ENCODE results near the gene XPC.

The XPC gene

DNA sequence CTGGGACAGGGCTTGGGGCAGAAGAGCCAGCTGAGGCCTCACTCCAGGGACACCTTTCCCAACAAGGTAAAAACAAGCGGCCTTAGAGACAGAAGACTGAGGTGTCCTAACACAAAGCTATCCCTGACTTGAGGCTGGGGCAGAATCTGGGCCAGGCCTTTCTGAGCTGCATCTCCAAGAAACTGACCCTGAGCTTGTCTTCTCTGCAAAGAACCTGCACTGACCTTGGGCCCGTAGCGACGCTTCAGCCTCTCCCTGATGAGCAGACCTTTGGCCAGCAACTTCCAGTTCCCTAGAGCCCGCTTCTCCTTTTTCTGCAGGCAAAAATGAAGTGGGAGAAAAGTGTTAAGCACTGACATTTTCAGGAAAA is 31.4 kb downstream of the XPC start:
- TF ChIP-seq, protein P1, sequence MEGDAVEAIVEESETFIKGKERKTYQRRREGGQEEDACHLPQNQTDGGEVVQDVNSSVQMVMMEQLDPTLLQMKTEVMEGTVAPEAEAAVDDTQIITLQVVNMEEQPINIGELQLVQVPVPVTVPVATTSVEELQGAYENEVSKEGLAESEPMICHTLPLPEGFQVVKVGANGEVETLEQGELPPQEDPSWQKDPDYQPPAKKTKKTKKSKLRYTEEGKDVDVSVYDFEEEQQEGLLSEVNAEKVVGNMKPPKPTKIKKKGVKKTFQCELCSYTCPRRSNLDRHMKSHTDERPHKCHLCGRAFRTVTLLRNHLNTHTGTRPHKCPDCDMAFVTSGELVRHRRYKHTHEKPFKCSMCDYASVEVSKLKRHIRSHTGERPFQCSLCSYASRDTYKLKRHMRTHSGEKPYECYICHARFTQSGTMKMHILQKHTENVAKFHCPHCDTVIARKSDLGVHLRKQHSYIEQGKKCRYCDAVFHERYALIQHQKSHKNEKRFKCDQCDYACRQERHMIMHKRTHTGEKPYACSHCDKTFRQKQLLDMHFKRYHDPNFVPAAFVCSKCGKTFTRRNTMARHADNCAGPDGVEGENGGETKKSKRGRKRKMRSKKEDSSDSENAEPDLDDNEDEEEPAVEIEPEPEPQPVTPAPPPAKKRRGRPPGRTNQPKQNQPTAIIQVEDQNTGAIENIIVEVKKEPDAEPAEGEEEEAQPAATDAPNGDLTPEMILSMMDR (conservative IDR thresholded peaks at IDR 0.05), result no peak
- H3K27ac ChIP-seq, result no peak overlapping the region

DNA sequence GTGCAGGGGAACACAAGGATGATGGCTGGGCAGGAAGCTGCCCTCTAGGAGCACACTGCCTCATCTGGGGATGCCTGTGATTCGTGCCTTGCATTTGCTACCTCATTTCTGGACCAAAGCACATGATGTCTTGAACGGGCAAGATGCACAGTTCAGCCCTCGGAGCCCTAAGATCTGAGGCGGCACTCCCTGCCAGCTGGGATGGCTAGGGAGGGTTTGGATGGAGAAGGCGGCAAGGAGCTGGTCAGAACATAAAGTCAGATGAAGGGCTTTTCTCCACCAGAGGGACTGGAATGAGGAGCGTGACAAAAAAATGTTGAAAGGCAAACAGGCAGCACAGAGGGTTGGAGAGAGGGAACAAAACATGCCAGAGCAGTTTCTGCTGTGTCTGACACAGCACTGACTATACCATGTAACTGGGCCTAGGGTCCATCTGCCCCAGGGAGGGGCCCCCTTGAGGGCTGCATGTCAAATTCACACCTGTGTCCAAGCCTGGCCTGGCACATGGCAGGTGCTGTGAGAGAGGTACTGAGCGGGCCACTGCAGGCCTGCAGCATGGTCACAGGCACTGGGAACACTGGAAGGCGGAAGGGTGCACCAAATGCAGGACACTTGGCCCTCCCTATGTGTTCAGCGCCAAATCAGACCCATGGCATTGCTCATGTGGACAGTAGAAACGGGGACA is 31.9 kb downstream of the XPC start:
- H3K27ac ChIP-seq, result no peak overlapping the region
- TF ChIP-seq, protein P1 (conservative IDR thresholded peaks at IDR 0.05), result no peak

DNA sequence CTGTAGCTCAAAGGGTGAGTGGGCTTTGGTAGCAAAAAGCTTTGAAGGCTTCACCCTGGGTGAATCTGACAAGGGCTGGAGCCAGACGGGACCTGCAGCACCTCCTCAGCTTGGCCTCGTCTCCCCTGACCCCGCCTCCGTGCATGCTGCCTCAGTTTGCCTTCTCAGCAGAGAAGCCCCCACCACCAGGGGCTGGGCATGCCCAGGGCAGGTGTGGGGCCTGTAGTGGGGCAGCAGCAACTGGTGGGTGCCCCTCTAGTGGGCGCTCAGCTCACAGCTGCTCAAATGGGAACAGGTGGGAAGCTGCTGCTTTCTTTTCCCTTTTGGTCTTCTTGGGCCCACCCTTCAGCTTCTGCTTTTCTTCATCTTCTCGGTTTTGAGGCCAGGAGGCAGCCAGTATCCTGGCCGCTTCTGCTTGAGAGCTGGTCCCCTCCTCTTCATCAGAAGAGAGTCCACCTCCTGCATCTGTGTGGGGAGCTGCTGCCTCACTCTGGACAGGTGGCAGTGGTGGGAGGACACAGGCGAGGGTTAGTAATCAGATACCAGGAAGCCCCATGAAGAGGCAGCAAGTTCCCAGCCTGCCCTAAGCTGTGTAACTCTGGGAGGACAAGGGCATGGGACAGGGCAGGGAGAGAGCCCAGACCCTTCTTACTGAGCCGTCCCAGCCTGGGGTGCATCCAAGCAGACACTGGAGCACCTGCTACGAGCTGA is 32.6 kb downstream of the XPC start:
- TF ChIP-seq, protein P1 (conservative IDR thresholded peaks at IDR 0.05), result no peak
- peak overlapping the region; percentile 34; the same call in 1 of the 2 replicates for H3K27ac ChIP-seq

DNA sequence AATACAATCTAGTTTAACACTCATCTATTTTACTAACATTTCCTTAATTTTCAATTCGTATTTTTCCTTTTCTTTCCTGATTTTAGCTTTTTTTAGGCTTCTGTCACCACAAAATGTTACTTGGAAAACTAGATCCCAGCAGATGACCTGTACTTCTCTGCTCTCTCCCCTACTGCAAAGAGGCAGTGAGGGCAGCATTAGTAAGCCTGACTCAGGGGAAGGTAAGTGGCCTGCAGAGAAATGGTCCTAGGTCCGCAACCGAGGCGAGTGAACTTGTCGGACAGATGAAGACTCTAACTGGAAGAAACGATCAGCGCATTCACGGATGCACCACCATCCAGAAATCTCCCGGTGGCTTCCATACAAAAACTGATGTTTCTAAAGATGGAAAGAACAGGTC is 33.2 kb downstream of the XPC start:
- TF ChIP-seq, protein P1 (conservative IDR thresholded peaks at IDR 0.05), result no peak
- peak overlapping the region; percentile 34 for H3K27ac ChIP-seq

DNA sequence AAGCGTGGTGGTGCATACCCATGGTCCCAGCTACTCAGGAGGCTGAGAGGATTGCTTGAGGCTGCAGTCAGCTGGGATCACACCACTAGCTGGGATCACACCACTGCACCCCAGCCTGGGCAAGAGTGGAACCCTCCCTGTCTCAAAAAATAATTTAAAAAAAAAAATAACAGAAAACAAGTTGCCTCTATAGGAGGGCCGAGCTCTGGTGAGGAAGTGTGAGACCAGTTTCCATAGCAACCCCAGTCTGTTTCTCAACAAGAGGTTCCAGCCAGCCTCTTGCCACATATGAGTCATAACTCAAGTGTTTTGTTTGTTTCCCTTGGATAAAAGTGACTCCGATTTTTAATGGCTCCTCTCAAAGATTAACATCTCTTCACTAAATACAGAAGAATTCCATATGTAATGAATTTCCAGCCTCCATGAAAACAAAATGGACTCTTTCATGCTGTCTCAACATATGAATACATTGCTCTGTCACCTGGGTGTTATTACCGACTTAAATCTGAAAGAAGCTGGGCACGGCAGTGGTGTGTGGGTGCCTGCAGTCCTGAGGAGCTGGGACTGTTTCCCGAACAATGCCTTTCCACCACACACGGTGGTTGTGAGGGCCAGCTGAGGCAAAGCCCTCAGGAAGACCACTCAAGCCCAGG is 33.9 kb downstream of the XPC start:
- peak overlapping the region; percentile 34 for H3K27ac ChIP-seq
- TF ChIP-seq, protein P1 (conservative IDR thresholded peaks at IDR 0.05), result no peak

DNA sequence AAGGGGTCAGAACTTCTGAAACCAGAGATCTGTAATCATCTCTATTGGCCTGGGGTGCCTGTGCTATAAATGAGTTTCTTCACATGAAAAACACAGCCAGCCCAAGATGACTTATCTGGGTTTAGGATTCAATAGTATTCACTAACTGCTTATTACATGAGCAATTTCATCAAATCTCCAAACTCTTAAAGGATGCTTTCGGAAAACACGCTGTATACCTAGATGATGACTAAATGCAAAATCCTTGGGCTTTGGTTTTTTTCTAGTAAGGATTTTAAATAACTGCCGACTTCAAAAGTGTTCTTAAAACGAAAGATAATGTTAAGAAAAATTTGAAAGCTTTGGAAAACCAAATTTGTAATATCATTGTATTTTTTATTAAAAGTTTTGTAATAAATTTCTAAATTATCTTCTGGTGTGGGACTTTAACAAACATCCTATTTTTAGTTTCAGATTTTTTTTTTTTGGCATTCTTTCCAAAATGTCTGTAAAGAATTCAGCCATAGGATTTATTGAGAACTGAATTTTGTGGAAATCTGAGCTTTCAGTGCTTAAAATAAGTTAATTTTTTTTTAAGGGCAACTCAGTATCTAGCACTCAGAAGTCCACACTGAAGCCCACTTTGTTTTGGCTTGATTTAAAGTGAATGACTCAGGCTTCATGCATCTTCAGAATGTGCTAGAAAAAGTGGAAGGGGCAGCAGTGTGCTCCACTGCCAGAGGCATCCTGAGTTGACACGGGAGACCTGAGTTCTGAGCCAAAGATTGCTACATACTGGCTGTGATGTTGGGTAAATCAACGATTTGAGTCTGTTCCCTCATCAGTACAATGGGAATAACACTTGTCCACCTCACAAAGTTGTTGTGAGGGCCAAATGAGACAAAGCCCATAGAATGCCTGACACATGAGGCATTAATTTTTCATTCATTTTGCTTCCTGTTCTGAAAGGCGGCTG is 34.9 kb downstream of the XPC start:
- TF ChIP-seq, protein P1 (conservative IDR thresholded peaks at IDR 0.05), result no peak
- peak overlapping the region; percentile 34 for H3K27ac ChIP-seq
